ENCODE measurements around the gene NT5DC1. TPM values are rescaled to one million over a fixed set of nuclear protein-coding genes. Genes with fewer than 3 reads are reported as not detected.

NT5DC1 gene
- total RNA-seq, 1 experiment from 2014 or later = 27.6 TPM

GRCh38 chr6:116180375-116180774, 79.7 kb downstream of the NT5DC1 start:
- intact Hi-C loops (cut with micrococcal nuclease) = no loop called here
- H3K27ac Mint-ChIP-seq (ENCODE audit: low read depth, unreplicated experiment) = no peak overlapping the region
- peaks cover 10% of the 10 kb centered on the region for H3K36me3 Mint-ChIP-seq (ENCODE audit: insufficient read depth, unreplicated experiment)
- H3K27me3 Mint-ChIP-seq (ENCODE audit: insufficient read depth, unreplicated experiment) = no peaks in the 10 kb centered on the region
- DNase-seq (ENCODE audit: unreplicated experiment) = no peak
- ChIA-PET POLR2A (no interaction called here), CTCF (interaction anchor here (1.0 kb wide), 1 partner anchor 195 kb away, joined by 3 read pairs; no protein-coding TSS in a partner anchor)
- no peaks in the 10 kb centered on the region for H3K4me1 Mint-ChIP-seq (ENCODE audit: insufficient read depth, unreplicated experiment)
- peaks cover 28% of the 10 kb centered on the region for H3K9me3 Mint-ChIP-seq (ENCODE audit: unreplicated experiment)
- no peak overlapping the region for H3K4me3 Mint-ChIP-seq (ENCODE audit: unreplicated experiment)
- BruUV-seq (replicated peaks) = no TSS peak
- TF ChIP-seq, protein P1, sequence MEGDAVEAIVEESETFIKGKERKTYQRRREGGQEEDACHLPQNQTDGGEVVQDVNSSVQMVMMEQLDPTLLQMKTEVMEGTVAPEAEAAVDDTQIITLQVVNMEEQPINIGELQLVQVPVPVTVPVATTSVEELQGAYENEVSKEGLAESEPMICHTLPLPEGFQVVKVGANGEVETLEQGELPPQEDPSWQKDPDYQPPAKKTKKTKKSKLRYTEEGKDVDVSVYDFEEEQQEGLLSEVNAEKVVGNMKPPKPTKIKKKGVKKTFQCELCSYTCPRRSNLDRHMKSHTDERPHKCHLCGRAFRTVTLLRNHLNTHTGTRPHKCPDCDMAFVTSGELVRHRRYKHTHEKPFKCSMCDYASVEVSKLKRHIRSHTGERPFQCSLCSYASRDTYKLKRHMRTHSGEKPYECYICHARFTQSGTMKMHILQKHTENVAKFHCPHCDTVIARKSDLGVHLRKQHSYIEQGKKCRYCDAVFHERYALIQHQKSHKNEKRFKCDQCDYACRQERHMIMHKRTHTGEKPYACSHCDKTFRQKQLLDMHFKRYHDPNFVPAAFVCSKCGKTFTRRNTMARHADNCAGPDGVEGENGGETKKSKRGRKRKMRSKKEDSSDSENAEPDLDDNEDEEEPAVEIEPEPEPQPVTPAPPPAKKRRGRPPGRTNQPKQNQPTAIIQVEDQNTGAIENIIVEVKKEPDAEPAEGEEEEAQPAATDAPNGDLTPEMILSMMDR (IDR thresholded peaks at IDR 0.05; ENCODE audit: unreplicated experiment) = no peak

DNA sequence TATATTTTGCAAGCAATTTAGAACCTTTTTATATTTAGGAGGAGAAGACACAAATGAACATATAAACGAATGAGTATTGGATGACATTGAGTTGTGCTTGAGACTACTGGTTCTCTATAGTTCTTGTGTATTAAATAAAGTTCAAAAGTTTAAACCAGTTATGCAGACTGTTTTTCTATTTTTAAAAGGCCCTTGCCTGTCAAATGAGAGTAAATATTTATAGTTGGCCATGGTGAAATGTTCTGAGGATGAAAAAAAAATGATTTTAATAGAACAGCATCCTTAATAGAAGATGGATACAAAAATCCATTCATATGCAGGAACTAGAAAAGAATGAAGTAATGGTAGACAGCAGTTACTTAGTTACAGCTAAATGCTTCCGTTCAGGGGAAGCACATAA, 88.8 kb downstream of the NT5DC1 start:
- CTCF ChIA-PET = interaction anchor here (0.7 to 0.8 kb wide), 2 partner anchors 481 to 1470 kb away, joined by 3 to 5 read pairs; no protein-coding TSS in a partner anchor
- no peak overlapping the region for H3K27ac Mint-ChIP-seq (ENCODE audit: low read depth, unreplicated experiment)
- no peak for DNase-seq (ENCODE audit: unreplicated experiment)
- no peaks in the 10 kb centered on the region for H3K27me3 Mint-ChIP-seq (ENCODE audit: insufficient read depth, unreplicated experiment)
- intact Hi-C loops (cut with micrococcal nuclease) = no loop called here
- POLR2A ChIA-PET = no interaction called here
- BruUV-seq (replicated peaks) = no TSS peak
- H3K9me3 Mint-ChIP-seq (ENCODE audit: unreplicated experiment) = peaks cover 14% of the 10 kb centered on the region
- H3K4me1 Mint-ChIP-seq (ENCODE audit: insufficient read depth, unreplicated experiment) = no peaks in the 10 kb centered on the region
- no peak overlapping the region for H3K4me3 Mint-ChIP-seq (ENCODE audit: unreplicated experiment)
- TF ChIP-seq, protein P1 (IDR thresholded peaks at IDR 0.05; ENCODE audit: unreplicated experiment) = no peak
- H3K36me3 Mint-ChIP-seq (ENCODE audit: insufficient read depth, unreplicated experiment) = no peaks in the 10 kb centered on the region

- no peaks in the 10 kb centered on the region for H3K36me3 Mint-ChIP-seq (ENCODE audit: insufficient read depth, unreplicated experiment)
- TF ChIP-seq, protein P1 (IDR thresholded peaks at IDR 0.05; ENCODE audit: unreplicated experiment) = no peak
- no peaks in the 10 kb centered on the region for H3K27me3 Mint-ChIP-seq (ENCODE audit: insufficient read depth, unreplicated experiment)
- H3K4me1 Mint-ChIP-seq (ENCODE audit: insufficient read depth, unreplicated experiment) = no peaks in the 10 kb centered on the region
- no peak overlapping the region for H3K27ac Mint-ChIP-seq (ENCODE audit: low read depth, unreplicated experiment)
- DNase-seq (ENCODE audit: unreplicated experiment) = no peak
- POLR2A ChIA-PET = no interaction called here
- intact Hi-C loops (cut with micrococcal nuclease) = no loop called here
- CTCF ChIA-PET = interaction anchor here (0.5 to 0.8 kb wide), 2 partner anchors 12 to 480 kb away, joined by 3 to 5 read pairs; no protein-coding TSS in a partner anchor
- no peak overlapping the region for H3K4me3 Mint-ChIP-seq (ENCODE audit: unreplicated experiment)
- peaks cover 8% of the 10 kb centered on the region for H3K9me3 Mint-ChIP-seq (ENCODE audit: unreplicated experiment)
- BruUV-seq (replicated peaks) = no TSS peak
These were observed 89.9 kb downstream of the NT5DC1 start for GRCh38 chr6:116190550-116190949.

GRCh38 chr6:116191881-116192280, 91.2 kb downstream of the NT5DC1 start:
- H3K27ac Mint-ChIP-seq (ENCODE audit: low read depth, unreplicated experiment) = no peak overlapping the region
- H3K9me3 Mint-ChIP-seq (ENCODE audit: unreplicated experiment) = peaks cover under 1% of the 10 kb centered on the region
- TF ChIP-seq, protein P1 (IDR thresholded peaks at IDR 0.05; ENCODE audit: unreplicated experiment) = no peak
- no peak for DNase-seq (ENCODE audit: unreplicated experiment)
- no TSS peak for BruUV-seq (replicated peaks)
- POLR2A ChIA-PET = no interaction called here
- CTCF ChIA-PET = interaction anchor here (0.5 to 0.8 kb wide), 2 partner anchors 28 to 52 kb away, joined by 4 read pairs; no protein-coding TSS in a partner anchor
- no peaks in the 10 kb centered on the region for H3K4me1 Mint-ChIP-seq (ENCODE audit: insufficient read depth, unreplicated experiment)
- H3K27me3 Mint-ChIP-seq (ENCODE audit: insufficient read depth, unreplicated experiment) = no peaks in the 10 kb centered on the region
- peaks cover 4% of the 10 kb centered on the region for H3K36me3 Mint-ChIP-seq (ENCODE audit: insufficient read depth, unreplicated experiment)
- intact Hi-C loops (cut with micrococcal nuclease) = no loop called here
- H3K4me3 Mint-ChIP-seq (ENCODE audit: unreplicated experiment) = no peak overlapping the region

Data from MCF 10A (cell line).